HepG2 (cell line): ENCODE measurements around the gene CDT1. TPM values are rescaled to one million over a fixed set of nuclear protein-coding genes. Genes with fewer than 3 reads are reported as not detected.

Experiments
- BCL6 ChIP-seq: IDR thresholded peaks from 2 replicates; pipeline ENCODE4 v1.6.1; 2016; ENCODE audit warnings: missing genetic modification reagents, missing compliant biosample characterization
- ELF3 ChIP-seq: IDR thresholded peaks from 2 replicates; pipeline ENCODE4 v1.6.1; 2016; ENCODE audit warnings: missing genetic modification reagents, missing compliant biosample characterization
- FOXO1 ChIP-seq: sonication (generic); formaldehyde crosslinking; IDR thresholded peaks from 2 replicates; pipeline ENCODE4 v1.4.0; 2020; ENCODE audit warnings: missing genetic modification reagents
- GABPB1 ChIP-seq: IDR thresholded peaks from 2 replicates; pipeline ENCODE4 v1.6.1; 2016; ENCODE audit warnings: mild to moderate bottlenecking, missing genetic modification reagents, moderate library complexity, missing compliant biosample characterization
- IKZF1 ChIP-seq: fragments of 450-650 bp; IDR thresholded peaks from 2 replicates; pipeline ENCODE4 v1.7.1; 2016
- KIAA2018 ChIP-seq: sonication (generic); formaldehyde crosslinking; IDR thresholded peaks from 2 replicates; pipeline ENCODE4 v1.5.0; 2020; ENCODE audit warnings: mild to moderate bottlenecking, missing genetic modification reagents, borderline replicate concordance
- MED8 ChIP-seq: sonication (generic); formaldehyde crosslinking; IDR thresholded peaks from 2 replicates; pipeline ENCODE4 v1.8.1; 2023; ENCODE audit warnings: mild to moderate bottlenecking, missing genetic modification reagents; ENCODE audit not compliant: insufficient replicate concordance
- NFIC ChIP-seq: IDR thresholded peaks from 2 replicates; pipeline ENCODE4 v1.6.1; 2012; ENCODE audit warnings: mild to moderate bottlenecking, low read length, inconsistent platforms
- RNF219 ChIP-seq: sonication (generic); formaldehyde crosslinking; IDR thresholded peaks from 2 replicates; pipeline ENCODE4 v1.5.0; 2020; ENCODE audit warnings: mild to moderate bottlenecking, missing genetic modification reagents
- SKIL ChIP-seq: sonication (generic); formaldehyde crosslinking; IDR thresholded peaks from 2 replicates; pipeline ENCODE4 v1.8.0; 2022; ENCODE audit warnings: missing genetic modification reagents, mild to moderate bottlenecking, moderate library complexity, borderline replicate concordance
- THAP11 ChIP-seq: IDR thresholded peaks from 2 replicates; pipeline ENCODE4 v1.6.1; 2016; ENCODE audit warnings: missing biosample characterization, missing genetic modification reagents
- U2AF1 ChIP-seq: fragments of 200-400 bp; formaldehyde crosslinking; optimal IDR thresholded peaks from 2 replicates; pipeline ENCODE3; 2017; ENCODE audit warnings: mild to moderate bottlenecking, low read depth, low read length
- USF2 ChIP-seq, 2 experiments: sonication (generic) in 1 of 2; formaldehyde crosslinking in 1 of 2; IDR thresholded peaks; 2 replicates each; pipeline versions ENCODE4 v1.5.1 to v1.6.1; 2011 to 2020; ENCODE audit warnings: borderline replicate concordance in 1 of 2, low read depth in 1 of 2, low read length in 1 of 2, mild to moderate bottlenecking in 1 of 2, missing genetic modification reagents in 1 of 2, moderate library complexity in 1 of 2
- ZNF652 ChIP-seq: IDR thresholded peaks from 2 replicates; pipeline ENCODE4 v1.6.1; 2016; ENCODE audit warnings: low read depth, borderline replicate concordance
- ZNF768 ChIP-seq: sonication (generic); formaldehyde crosslinking; IDR thresholded peaks from 2 replicates; pipeline ENCODE4 v1.4.0; 2020; ENCODE audit warnings: missing genetic modification reagents
- polyA plus RNA-seq, 8 experiments: library from polyadenylated mRNA; depleted of rRNA in 3 of 8; stranded (reverse) in 7 of 8; unstranded in 1 of 8; fragments of >200 nt; fragmentation: Illumina TruSeq in 4 of 8; extraction: Trizol in 4 of 8; gene quantifications; 2 replicates each; pipeline versions ENCODE4 v1.2.1 to v1.2.3, GENCODE V29; 2011 to 2016; ENCODE audit warnings: low read depth in 4 of 8, missing spikeins in 1 of 8, mixed read lengths in 1 of 8; ENCODE audit not compliant: insufficient read depth in 1 of 8
- total RNA-seq, 5 experiments: library from RNA; depleted of rRNA; stranded (reverse); fragments of >200 nt; fragmentation: Illumina TruSeq; extraction: Trizol; gene quantifications; 2 replicates each; pipeline ENCODE4 v1.2.3, GENCODE V29; 2016; ENCODE audit warnings: low read depth in 1 of 5

CDT1 gene
- total and polyA plus RNA-seq, 2 of the 13 experiments (the other 11 are each of a cell fraction or from before 2014, with no cell fraction given), result 23.1 to 23.8 TPM

GRCh38 chr16:88771294-88771772 is 32.3 kb upstream of the CDT1 start (continued):
- TF ChIP-seq KIAA2018 (CRISPR knock-in tag), result no peak
- TF ChIP-seq RNF219 (CRISPR knock-in tag), result no peak
- no peak for TF ChIP-seq USF2 (IDR thresholded peaks at IDR 0.05; ENCODE audit: low read depth, low read length)
- TF ChIP-seq USF2 (CRISPR knock-in tag; IDR thresholded peaks at IDR 0.05; ENCODE audit: borderline replicate concordance), result 0 out of 2 replicates have a peak, but pooled peaks have one; percentile 5
- no peak for TF ChIP-seq MED8 (CRISPR knock-in tag)
- no peak for TF ChIP-seq ELF3 (CRISPR knock-in tag)
- no peak for TF ChIP-seq IKZF1
- TF ChIP-seq U2AF1, result peak; percentile 1
- TF ChIP-seq SKIL, result no peak
- 0 out of 2 replicates have a peak, but pooled peaks have one; percentile 1 for TF ChIP-seq GABPB1 (CRISPR knock-in tag)
- TF ChIP-seq NFIC, result no peak
- TF ChIP-seq ZNF652 (CRISPR knock-in tag), result no peak
- TF ChIP-seq THAP11 (CRISPR knock-in tag), result no peak
- no peak for TF ChIP-seq FOXO1 (CRISPR knock-in tag)
- TF ChIP-seq ZNF768, result peak; percentile 23; the same call in 1 of the 2 replicates
- no peak for TF ChIP-seq BCL6 (CRISPR knock-in tag)
